HG03066 (cell line): ENCODE measurements around the gene IL1RAPL2.

Experiments used
- ATAC-seq: cut with Tn5 transposase; IDR thresholded peaks from one replicate; pipeline ENCODE4 v1.9.1; 2021; ENCODE audit warnings: low read depth; ENCODE audit not compliant: unreplicated experiment

IL1RAPL2 gene

DNA sequence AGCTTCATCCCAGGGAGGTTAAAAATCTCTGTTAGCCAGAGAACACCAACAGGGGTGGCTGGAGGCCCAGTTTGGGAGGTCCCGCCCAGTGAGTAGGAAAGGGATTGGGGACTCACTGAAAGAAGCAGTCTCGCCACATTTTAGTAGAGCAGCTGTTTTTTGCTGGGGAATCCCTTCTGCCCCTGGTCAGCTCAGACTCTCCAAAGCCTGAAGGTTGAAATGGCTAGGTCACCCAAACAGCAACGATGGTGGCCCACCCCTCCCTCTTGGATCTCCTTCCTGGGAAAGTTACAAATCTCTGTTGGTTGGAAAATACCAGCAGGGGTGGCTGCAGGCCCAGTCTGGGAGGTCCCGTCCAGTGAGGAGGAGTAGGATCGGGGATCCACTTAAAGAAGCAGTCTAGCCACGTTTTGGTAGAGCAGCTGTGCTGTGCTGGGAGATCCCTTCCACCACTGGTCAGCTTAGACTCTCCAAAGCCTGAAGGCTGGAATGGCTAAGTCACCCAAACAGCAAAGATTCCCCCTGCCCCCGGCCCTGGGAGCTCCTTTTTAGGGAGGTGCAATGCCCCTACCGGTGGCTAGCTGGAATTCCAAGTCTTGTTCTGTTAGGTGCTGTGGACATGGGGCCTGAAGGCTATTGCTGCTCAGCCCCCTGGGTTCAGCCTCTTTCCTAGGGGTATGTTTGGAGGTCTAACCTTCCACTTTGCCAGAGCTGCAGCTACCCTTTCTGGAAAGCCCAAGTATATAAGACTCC is 694.5 kb downstream of the IL1RAPL2 start:
- no peak for ATAC-seq

DNA sequence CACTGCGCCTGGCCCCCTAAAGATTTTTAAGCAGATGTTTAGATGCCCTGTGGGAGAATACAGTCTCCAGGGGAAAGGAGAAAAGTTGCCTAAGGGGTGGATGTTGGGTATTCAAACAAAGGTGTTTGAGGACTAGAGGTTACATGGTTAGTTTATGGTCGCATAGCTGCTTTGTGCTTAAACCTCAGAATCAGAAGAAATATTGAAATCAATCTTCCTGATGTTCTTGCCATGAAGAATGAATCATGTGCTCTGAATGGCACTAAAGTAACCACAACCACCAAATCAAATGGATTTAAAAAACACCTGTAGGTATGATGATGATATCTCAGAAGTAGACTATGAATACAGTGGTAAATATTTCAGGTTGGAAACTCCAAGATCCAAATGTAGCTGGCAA is 697.2 kb downstream of the IL1RAPL2 start:
- no peak for ATAC-seq

DNA sequence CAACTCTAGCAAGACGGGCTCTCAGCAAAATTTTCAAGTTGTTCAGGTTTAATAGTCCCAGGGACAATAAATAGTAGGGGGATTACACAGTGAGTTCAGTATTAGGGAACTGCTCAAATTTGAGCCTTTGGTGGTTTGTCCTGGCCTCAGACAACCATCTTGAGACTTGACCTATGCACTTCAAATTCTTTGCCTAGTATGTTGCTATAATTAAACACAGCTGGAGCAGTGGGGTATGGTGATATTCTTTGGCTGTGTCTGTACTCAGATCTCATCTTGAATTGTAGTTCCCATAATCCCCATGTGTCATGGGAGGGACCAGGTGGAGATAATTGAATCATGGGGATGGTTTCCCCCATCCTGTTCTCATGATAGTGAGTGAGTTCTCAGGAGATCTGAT is 697.8 kb downstream of the IL1RAPL2 start:
- no peak for ATAC-seq

DNA sequence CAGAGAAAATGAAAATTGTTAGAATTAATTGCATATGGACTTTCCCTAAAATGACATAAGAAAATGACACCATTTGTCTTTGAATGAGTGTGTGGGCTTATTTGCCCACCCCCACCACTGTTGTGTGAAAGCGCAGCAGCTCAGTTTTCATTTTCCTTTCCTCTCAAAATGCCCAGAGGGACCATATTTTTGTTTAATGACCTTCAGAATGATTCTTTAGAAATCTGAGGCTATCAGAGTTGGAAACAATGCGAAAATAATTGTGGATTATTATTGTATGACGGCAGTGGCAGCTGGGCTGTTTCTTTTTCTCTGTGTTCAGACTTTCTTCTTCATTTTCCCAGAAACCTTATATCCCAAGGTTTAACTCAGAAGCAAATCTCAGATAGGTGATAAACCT is 699.1 kb downstream of the IL1RAPL2 start:
- ATAC-seq = no peak

DNA sequence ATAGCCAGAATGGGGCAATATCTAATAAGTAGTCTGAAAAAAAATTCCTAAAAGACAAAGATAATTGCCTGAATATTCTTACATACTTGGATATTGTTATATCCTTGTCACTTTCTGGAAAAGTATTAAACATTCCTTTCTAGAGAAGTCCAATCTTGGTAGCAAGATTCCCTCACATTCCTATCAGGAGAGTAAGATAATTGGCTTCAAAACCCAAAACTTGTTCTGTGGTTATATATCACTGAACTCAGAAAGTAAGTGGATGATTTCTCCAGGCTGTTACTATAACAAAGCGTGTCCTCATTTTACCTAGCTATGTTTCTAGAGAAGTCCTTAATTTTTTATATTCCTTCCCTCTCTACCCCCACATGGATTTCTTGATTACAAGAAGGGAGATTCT is 700.5 kb downstream of the IL1RAPL2 start:
- no peak for ATAC-seq

DNA sequence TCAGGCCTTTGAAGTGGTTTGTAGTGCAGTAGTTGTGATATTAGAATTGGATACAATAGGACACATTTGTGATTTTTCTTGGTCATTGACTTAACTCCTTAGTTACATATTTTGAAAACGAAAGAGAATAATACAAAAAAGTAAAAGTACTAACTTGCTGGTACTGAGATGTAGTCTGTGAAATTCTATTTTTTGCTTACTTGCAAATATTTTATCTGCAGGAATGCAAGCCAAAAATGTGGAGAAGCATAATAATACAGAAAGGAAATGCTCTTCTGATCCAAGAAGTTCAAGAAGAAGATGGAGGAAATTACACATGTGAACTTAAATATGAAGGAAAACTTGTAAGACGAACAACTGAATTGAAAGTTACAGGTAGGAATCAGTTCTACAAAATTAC is 701.2 kb downstream of the IL1RAPL2 start:
- ATAC-seq = no peak

DNA sequence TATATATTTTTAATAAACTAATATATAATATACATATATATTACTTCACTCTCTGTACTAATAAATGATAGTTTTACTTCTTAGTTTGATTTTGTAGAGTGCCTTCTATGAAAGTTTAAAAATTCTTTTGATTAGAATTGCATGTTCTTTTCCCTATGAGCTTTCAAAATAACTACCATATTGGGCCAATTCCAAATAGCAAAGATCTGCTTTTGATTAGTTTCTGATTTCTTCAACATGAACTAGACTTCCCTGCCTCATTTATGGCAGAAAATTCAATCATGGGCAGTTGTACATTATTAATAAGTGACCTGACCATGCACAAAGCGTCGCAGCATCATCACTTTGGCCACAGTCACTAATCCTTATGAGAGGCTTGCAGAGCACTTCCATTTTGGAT is 703.4 kb downstream of the IL1RAPL2 start:
- ATAC-seq = no peak

DNA sequence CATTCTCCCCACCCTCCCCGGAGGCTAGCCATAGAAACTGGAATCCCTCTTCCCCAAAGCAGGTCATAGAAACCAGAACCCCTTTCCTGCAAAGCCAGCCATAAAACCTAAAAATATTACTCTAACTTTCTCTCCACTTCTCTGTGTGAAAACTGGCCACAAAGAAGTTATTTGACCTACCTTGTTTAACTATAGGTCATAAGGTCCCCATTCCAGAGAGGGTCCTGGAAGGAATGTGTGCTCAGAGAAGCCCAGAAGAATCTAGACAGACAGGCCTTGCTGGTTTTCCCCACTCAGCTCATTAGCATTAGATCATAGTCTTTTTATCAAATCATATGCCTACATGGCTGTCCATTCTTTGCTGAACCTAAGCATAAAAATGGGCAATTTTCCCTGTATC is 707.3 kb downstream of the IL1RAPL2 start:
- ATAC-seq = no peak

DNA sequence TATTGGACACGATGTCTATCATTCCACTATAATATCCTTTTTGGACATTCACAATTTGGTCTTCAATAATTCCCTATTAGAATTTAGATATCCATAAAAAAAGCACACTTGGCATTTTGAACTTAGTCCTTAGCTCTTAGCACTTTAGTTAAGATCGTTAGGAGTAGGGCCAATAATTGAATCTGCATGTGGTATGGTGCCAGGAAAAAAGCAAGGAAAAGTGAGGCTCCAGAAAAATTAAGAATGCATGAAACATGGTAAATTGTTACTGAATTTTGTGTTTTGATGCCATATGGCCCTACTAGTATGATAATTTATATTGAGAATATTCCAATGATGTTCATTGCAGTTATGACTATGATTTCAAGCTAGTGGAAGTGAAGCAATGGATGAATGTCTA is 708.1 kb downstream of the IL1RAPL2 start:
- no peak for ATAC-seq

DNA sequence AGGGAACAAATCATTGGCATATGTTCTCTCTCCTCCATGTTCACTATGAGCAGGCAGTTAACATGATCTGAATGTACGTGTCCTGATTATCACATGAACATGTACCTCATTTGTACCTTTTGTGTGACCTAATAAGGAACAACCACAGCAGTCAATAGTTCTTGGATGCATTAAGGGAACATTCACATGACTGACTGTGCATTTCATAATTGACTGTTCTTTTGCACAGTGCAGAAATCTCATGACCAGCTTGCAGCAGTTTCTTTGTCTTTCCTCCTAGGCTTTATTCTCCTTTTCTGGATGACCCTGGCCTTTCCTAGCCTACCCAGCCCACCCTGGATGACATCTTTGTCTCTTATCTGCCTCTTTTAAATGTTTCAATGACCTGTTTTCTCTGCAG is 711.1 kb downstream of the IL1RAPL2 start:
- no peak for ATAC-seq

DNA sequence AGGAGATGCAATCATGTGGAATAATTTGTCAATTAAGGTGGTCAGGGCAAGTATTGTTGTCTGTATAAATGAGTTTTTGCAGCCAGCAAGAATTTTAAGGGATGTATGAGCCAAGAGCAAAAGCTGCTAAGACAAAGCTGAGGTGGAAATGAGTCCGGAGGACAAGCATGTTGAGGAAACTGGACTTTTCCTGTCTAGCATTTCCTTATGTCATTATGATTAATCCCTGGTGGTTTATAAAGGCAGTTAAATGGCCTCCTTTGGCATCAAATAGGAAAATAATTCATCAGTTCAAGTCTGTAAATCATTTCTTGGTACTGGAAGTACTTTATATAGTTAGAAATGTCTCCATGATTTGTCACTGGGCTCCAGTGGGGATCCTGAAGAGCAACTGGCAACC is 716.1 kb downstream of the IL1RAPL2 start:
- ATAC-seq = no peak

DNA sequence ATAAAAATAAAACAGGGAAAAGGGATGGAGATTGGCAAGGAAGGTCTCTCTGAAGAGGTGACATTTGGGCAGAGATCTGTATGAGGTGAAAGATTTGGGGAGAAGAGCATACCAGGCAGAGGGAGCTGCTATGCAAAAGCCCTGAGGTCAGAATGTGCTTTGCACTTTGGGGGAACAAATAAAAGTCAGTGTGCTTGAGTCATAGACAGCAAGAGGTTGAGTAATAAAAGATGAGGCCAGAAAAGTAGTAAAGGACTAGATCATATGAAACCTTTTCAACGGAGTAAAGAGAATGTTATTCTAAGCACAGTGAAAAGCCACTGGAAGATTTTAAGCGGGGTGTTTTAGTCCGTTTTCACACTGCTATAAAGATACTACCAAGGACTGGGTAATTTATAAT is 731.0 kb downstream of the IL1RAPL2 start:
- ATAC-seq = no peak

DNA sequence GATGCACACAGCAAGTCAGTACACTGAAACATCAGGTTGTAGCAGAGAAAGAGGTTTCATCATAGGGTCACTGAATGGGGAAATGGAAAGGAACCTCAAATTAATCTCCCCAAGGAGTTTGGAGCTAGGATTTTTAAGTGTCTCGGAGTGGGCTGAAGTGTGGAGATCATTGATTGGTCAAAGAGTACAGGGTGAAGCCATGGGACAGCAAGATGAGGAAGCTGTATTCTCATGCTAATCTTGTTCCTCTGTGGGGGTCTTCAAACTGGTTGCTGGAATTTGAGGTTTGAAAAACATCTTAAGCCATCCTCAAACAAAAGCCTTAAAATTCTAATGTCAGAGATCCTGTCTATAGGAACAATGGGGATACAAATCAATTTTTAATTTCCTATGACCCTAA is 733.3 kb downstream of the IL1RAPL2 start:
- ATAC-seq = no peak

DNA sequence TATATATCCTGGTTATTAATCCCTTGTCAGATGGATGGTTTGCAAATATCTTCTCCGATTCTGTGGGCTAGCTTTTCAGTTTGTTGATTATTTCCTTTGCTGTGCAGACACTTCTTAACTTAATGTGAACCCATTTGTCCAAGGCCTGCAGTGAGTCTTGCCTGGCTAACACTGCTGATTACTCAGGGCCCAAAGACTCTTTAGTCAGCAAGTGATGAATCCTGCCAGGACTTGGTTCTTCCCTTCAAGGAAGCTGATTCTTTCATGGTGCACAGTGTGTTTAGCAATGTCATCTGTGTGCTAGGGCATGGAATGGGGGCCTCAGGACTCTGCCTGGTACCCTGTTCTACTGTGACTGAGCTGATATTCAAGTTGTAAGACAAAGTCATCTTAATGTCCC is 736.2 kb downstream of the IL1RAPL2 start:
- no peak for ATAC-seq

DNA sequence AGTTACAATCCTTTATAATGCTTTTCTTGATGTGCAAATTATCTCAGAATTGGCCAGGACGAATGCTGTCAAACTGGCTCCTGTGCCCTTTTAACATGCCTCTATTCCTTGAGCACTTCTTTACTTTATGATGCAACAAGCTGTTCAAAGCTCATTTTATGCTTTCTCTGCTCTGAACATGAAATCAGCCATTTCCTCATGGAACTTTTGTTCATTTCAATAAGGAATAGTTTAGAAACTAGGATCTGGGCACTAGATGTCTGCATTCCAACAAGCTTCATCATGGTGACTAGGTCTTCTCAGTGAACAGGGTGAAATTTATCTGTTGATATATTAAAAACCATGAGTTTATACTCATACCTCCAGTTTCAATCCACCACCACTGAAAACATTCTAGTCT is 741.8 kb downstream of the IL1RAPL2 start:
- no peak for ATAC-seq

DNA sequence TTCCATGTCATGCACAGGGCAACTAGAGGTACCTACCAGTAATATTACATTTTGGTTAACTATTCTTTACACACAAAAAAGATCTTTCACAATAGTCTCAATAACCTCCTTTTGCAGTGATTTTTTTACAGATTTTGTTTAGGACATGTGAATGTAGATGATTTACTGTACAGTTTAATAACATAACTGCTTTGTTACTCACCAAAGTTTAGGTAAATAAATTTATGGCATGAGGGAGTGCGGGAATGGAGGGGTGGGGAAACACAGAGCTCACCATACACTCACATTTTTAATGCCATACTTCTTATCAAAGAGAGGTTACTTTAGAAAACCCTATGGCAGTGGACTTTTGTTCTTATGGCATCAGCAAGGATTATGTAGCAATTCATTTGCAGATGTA is 747.6 kb downstream of the IL1RAPL2 start:
- no peak for ATAC-seq

DNA sequence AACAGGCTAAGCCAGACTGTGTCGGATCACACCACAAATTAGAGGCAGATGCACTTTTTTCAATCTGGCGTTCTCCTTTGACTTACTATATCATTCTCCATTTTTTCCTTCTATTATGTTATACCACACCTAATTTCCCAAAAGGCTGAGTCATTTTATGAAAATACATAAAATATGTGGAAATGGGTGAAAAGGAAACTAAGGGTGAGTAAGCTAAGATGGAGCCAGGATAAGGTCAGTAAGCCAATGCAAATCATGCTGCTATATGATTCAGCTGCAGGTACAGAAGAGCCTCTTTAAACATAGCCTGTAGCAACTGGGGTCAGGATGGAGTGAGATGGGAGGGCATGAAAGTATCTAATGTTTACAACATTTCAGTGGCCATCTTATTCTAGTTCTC is 748.5 kb downstream of the IL1RAPL2 start:
- ATAC-seq = no peak

DNA sequence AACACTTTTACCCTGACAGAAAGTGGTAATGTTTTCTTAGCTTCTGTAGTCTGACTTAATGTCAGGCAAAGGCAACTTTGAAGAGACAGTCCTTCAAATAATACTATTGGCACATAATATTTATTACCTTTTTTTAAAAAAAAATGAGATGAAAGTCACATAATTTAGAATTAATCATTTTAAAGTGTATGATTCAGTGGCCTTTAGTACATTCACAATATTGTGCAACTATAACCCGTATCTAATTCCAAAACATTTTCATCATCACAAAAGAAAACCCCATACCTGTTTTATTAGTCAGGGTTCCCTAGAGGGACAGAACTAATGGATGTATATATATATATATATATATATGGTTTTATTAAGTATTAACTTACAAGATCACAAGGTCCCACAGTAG is 749.2 kb downstream of the IL1RAPL2 start:
- ATAC-seq = no peak

DNA sequence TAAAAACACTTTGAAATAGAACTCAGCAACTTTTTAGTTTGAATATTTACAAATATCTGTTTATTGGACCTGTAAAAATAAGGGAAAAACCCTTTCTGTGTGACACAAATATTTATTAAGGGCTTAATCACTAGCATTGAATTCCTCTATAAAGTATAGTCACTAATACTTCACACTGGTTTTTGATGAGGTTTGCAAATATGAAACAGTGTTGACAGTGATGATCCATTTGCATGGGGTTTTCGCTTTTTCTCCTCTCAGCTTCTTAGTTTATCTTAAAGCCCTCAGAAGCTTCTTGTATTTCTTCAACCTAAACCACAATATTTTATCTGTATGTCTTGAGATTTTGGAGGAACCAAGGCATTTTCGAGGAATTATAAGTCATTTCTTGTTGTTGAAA is 751.1 kb downstream of the IL1RAPL2 start:
- no peak for ATAC-seq

DNA sequence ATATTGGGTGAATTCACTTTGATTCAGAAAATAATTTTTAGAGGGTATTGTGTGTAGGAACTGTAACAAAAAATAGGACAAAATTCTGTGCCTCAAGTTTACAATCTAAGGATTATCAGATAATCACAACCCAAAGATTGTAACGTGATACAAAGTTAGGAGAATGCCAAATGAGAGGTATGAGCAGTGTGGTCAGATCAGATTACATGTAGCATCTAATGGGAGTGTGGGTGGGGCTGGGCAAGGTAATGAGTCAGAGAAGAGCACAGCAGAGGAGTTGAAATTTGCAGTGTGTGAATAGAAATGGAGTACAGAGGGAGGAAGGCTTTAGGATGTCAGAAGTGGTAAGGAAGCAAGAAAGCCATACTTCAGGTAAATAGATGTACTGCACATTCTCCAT is 757.9 kb downstream of the IL1RAPL2 start:
- ATAC-seq = no peak

DNA sequence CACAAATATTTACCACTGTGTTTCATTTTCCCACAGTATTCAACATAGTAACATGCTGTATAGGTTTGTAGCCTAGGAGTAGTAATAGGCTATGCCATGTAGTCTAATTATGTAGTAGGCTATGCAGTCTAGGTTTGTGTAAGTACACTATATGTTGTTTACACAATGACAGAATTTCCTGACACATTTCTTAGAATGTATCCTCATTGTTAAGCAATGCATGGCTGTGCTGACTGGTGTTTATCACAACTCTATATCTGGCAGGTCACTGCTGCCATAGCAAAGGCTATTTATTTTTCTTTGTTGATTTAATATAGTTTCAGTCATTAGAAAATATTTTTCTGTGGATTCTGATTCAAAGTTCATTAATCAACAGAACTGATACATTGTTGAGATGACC is 762.8 kb downstream of the IL1RAPL2 start:
- no peak for ATAC-seq

DNA sequence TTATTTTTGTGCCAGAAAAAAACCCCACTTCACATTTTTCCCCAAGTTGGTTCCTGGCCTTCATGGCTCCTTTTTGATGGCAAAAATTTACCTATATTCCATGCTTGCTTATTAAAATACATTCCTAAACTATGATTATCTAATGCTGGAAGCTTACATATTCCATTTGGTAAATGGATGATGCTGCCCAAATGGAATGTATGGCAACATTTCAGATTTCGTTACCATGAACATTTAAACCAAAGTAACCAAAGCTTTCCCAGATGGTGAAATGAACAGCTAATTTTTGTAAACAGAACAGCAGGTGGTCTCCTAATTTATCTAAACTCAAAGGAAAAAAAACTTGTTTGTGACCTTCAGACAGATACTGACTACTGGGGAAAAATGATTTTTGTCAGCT is 765.2 kb downstream of the IL1RAPL2 start:
- no peak for ATAC-seq

DNA sequence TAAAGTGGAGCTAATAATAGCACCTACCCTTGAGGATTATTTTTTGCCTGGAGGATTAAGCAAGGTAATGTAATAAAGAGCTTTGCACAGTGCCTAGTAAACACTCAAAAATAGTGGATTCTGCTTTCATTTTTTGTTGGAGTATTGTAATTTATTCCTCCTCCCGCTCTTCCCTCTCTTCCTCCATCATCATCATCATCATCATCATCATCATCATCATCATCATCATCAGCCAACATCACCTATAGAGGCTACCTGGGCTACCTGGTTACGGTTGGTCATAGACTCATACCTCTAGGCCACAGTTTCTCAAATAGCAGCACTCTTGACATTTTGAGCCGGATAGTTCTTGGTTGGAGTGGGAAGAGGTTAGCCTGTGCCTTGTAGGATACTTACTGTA is 781.4 kb downstream of the IL1RAPL2 start:
- ATAC-seq = no peak
